Prostate gland (tissue), 2 donors: ENCODE results near the gene SGCE.

ENCODE experiments used
- POLR2A ChIP-seq: fragments of 450-650 bp; IDR thresholded peaks from one replicate; pipeline ENCODE4 v1.6.1; 2016; ENCODE audit warnings: antibody characterized with exemption, mild to moderate bottlenecking
- TF ChIP-seq, protein P1 (sequence below), 4 experiments: fragments of 200-600 bp in 2 of 4; fragments of 450-650 bp in 2 of 4; sonication (generic) in 2 of 4; IDR thresholded peaks; 1 replicate in 3 of 4; 2 replicates in 1 of 4; pipeline ENCODE4 v1.5.1; 2016 to 2019; ENCODE audit warnings: antibody characterized with exemption in 4 of 4, mild to moderate bottlenecking in 2 of 4, moderate library complexity in 2 of 4

DNA sequence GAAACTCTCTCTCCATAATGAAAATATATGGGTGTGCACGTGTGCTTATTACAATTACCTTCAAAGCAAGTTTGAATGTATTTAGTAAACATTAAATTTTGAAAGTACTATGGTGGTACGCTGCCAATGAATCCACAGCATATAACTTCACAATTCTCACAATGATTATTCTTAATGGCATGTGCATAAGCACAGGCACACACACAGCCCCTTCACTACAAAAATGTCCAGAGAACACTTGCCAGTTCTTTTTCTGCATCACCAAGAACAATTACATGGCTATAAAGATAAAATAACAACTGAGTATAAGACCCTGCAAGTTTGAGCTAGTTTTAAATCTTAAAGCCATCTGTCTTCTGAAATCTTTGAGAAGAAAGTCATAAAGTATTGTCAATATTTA, 22.2 kb downstream of the SGCE start:
- TF ChIP-seq, protein P1, sequence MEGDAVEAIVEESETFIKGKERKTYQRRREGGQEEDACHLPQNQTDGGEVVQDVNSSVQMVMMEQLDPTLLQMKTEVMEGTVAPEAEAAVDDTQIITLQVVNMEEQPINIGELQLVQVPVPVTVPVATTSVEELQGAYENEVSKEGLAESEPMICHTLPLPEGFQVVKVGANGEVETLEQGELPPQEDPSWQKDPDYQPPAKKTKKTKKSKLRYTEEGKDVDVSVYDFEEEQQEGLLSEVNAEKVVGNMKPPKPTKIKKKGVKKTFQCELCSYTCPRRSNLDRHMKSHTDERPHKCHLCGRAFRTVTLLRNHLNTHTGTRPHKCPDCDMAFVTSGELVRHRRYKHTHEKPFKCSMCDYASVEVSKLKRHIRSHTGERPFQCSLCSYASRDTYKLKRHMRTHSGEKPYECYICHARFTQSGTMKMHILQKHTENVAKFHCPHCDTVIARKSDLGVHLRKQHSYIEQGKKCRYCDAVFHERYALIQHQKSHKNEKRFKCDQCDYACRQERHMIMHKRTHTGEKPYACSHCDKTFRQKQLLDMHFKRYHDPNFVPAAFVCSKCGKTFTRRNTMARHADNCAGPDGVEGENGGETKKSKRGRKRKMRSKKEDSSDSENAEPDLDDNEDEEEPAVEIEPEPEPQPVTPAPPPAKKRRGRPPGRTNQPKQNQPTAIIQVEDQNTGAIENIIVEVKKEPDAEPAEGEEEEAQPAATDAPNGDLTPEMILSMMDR (IDR thresholded peaks at IDR 0.05), result no peak
- TF ChIP-seq POLR2A, result no peak
